Brain microvascular endothelial cell (primary cell): ENCODE data around the gene PRRT1.

Source experiments
- DNase-seq: peaks from one replicate; pipeline ENCODE4 v3.0.0-alpha.2; 2020
- H3K27ac ChIP-seq: fragments of 250-450 bp; sonication (Bioruptor Pico); 2 replicates; pipeline ENCODE4 v1.5.1; 2020; ENCODE audit warnings: mild to moderate bottlenecking, moderate library complexity
- H3K27me3 ChIP-seq: fragments of 250-450 bp; sonication (Bioruptor Pico); replicated peaks from 2 replicates; pipeline ENCODE4 v1.5.1; 2020; ENCODE audit warnings: mild to moderate bottlenecking
- H3K36me3 ChIP-seq: fragments of 250-450 bp; sonication (Bioruptor Pico); replicated peaks from 2 replicates; pipeline ENCODE4 v1.5.1; 2020; ENCODE audit warnings: mild to moderate bottlenecking
- H3K4me3 ChIP-seq: 2 replicates; pipeline ENCODE4 v1.5.1; 2011; ENCODE audit warnings: low read depth, mild to moderate bottlenecking, control low read depth, low read length, moderate library complexity
- CTCF ChIP-seq: IDR thresholded peaks from 2 replicates; pipeline ENCODE4 v1.5.1; 2011; ENCODE audit warnings: low read depth, mild to moderate bottlenecking, moderate library complexity, low read length, control low read depth, inconsistent platforms; ENCODE audit errors: missing control alignments
- in situ Hi-C: cut with HindIII; loops from 2 replicates; pipeline ENCODE4 v1.10.0; 2017; ENCODE audit warnings: low sequenced_read_pairs, low pct_ligation_motif_present

Gene PRRT1

GRCh38 chr6:32175711-32176475, 24.2 kb upstream of the PRRT1 start, which contains the start of gene AGPAT1:
Gene AGPAT1, minus strand, starts transcription at chr6:32176084. Its CDS starts 4,588 bp downstream, at chr6:32171496.
- H3K36me3 ChIP-seq = peaks cover 7% of the 10 kb centered on the region
- in situ Hi-C loops = no loop called here

DNA sequence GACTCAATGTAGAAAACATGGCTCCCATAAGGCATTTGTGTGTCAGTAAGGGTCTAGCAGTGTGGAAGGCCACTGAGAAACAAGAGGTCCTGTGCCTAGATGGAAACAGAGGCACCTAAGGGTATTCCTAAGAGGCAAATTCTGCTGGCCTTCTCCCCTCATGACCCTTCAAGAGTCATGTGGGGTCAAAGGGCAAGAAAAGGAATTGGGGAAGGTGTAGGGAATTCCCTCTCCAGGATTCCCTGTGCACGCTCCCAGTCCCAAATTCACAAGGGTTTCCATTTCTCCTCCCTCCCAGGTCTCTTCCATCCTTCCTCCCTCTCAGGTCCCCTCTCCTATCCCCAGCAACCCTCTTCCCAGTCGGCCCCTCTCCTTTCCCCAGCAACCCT, 23.6 kb upstream of the PRRT1 start:
- Histone ChIP-seq H3K27me3 (no peaks in the 10 kb centered on the region), H3K36me3 (peaks cover 10% of the 10 kb centered on the region), H3K4me3 (peak overlapping the region; percentile 95), H3K27ac (peak overlapping the region; percentile 30)
- TF ChIP-seq CTCF = no peak
- no peak for DNase-seq
- in situ Hi-C loops = no loop called here

More at GRCh38 chr6:32175711-32176475, 24.2 kb upstream of the PRRT1 start, which contains the start of gene AGPAT1:
- TF ChIP-seq CTCF = no peak
- H3K27ac ChIP-seq = peak within 1 kb of the TSS; percentile 88
- DNase-seq = peak; percentile 99
- H3K4me3 ChIP-seq = peak within 1 kb of the TSS; percentile 95
- no peaks in the 10 kb centered on the region for H3K27me3 ChIP-seq

DNA sequence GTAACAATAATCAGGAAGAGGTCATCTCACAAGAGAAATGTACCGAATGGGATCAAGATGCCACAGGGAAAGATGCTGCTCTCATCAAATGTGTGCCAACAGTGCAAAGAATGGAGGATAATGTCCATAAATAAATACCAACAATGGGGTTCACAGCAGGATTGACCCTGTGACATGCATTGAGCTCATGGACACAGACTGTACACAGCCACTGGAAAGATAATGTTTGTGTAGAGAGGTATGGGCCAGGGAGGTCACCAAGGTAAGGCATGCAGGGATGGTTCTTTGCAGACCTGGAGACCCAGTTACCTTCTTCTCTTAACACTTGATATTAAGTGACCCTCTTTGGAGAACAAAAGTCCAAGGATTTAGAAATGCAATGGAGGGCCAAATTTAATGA, 22.7 kb upstream of the PRRT1 start:
- H3K27me3 ChIP-seq = no peaks in the 10 kb centered on the region
- TF ChIP-seq CTCF = no peak
- no peak overlapping the region for H3K27ac ChIP-seq
- no peak for DNase-seq
- no peak overlapping the region for H3K4me3 ChIP-seq
- H3K36me3 ChIP-seq = peaks cover 14% of the 10 kb centered on the region
- in situ Hi-C loops = no loop called here

GRCh38 chr6:32173051-32173727, 21.4 kb upstream of the PRRT1 start:
- TF ChIP-seq CTCF = no peak
- in situ Hi-C loops = no loop called here

DNA sequence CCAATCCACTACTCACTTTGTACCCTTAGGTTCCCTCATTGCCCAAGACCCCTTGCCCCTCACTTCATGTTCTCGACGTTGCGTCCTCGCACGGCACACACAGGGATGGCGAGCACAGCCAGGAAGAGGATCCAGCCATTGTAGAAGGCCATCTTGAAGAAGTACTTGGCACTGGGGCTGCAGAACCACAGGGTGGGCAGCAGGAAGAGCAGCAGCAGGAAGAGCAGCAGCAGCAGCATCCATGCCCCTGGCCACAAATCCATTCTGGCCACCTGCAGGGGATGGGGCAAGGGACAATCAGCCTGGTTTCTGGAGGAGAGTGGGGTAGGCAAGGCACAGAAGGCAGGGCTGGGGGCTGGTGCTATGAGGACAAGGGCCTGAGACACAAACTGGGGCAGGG, 19.5 kb upstream of the PRRT1 start:
- no peak overlapping the region for H3K27ac ChIP-seq
- no peak for TF ChIP-seq CTCF
- DNase-seq = no peak
- peaks cover 42% of the 10 kb centered on the region for H3K36me3 ChIP-seq
- in situ Hi-C loops = no loop called here
- no peak overlapping the region for H3K4me3 ChIP-seq
- H3K27me3 ChIP-seq = no peaks in the 10 kb centered on the region

More at GRCh38 chr6:32173051-32173727, 21.4 kb upstream of the PRRT1 start:
- DNase-seq = no peak
- Histone ChIP-seq H3K27ac (no peak overlapping the region), H3K4me3 (no peak overlapping the region), H3K27me3 (no peaks in the 10 kb centered on the region), H3K36me3 (peaks cover 26% of the 10 kb centered on the region)
